HG02943 (cell line): ENCODE results near the gene WIZ.

Experiments
- ATAC-seq: cut with Tn5 transposase; IDR thresholded peaks from one replicate; pipeline ENCODE4 v1.9.1; 2021; ENCODE audit warnings: mild to moderate bottlenecking, low read depth, moderate library complexity; ENCODE audit not compliant: unreplicated experiment

The WIZ gene

GRCh38 chr19:15445807-15446376 is 3.9 kb downstream of the WIZ start:
- no peak for ATAC-seq

GRCh38 chr19:15445227-15445605 is 4.5 kb downstream of the WIZ start:
- no peak for ATAC-seq

- no peak for ATAC-seq
Measured at GRCh38 chr19:15444505-15445226, 5.1 kb downstream of the WIZ start.

- ATAC-seq = no peak
Measured at GRCh38 chr19:15443838-15444237, 5.9 kb downstream of the WIZ start.

- no peak for ATAC-seq
Measured at GRCh38 chr19:15443325-15443724, 6.4 kb downstream of the WIZ start.

GRCh38 chr19:15442142-15442920 is 7.4 kb downstream of the WIZ start:
- ATAC-seq = no peak

- ATAC-seq = no peak
Measured at GRCh38 chr19:15441317-15441716, 8.4 kb downstream of the WIZ start.

- no peak for ATAC-seq
Measured at GRCh38 chr19:15439821-15440641, 9.7 kb downstream of the WIZ start.

- ATAC-seq = no peak
Measured at GRCh38 chr19:15439078-15439799, 10.5 kb downstream of the WIZ start.

GRCh38 chr19:15438577-15438976 is 11.2 kb downstream of the WIZ start:
- ATAC-seq = no peak

- ATAC-seq = no peak
Measured at GRCh38 chr19:15438124-15438496, 11.6 kb downstream of the WIZ start.

GRCh38 chr19:15437355-15438123 is 12.2 kb downstream of the WIZ start:
- no peak for ATAC-seq

GRCh38 chr19:15436826-15437110 is 13.0 kb downstream of the WIZ start:
- ATAC-seq = no peak

- no peak for ATAC-seq
Measured at GRCh38 chr19:15436012-15436825, 13.5 kb downstream of the WIZ start.

GRCh38 chr19:15433519-15434069 is 16.2 kb downstream of the WIZ start:
- no peak for ATAC-seq

GRCh38 chr19:15432629-15433518 is 16.9 kb downstream of the WIZ start:
- ATAC-seq = no peak

GRCh38 chr19:15432018-15432494 is 17.7 kb downstream of the WIZ start:
- no peak for ATAC-seq
